Measurements from ENCODE around the gene RNH1.
A peak's percentile ranks its signal among the peaks of the same experiment; 100 is the strongest.

Gene RNH1

DNA sequence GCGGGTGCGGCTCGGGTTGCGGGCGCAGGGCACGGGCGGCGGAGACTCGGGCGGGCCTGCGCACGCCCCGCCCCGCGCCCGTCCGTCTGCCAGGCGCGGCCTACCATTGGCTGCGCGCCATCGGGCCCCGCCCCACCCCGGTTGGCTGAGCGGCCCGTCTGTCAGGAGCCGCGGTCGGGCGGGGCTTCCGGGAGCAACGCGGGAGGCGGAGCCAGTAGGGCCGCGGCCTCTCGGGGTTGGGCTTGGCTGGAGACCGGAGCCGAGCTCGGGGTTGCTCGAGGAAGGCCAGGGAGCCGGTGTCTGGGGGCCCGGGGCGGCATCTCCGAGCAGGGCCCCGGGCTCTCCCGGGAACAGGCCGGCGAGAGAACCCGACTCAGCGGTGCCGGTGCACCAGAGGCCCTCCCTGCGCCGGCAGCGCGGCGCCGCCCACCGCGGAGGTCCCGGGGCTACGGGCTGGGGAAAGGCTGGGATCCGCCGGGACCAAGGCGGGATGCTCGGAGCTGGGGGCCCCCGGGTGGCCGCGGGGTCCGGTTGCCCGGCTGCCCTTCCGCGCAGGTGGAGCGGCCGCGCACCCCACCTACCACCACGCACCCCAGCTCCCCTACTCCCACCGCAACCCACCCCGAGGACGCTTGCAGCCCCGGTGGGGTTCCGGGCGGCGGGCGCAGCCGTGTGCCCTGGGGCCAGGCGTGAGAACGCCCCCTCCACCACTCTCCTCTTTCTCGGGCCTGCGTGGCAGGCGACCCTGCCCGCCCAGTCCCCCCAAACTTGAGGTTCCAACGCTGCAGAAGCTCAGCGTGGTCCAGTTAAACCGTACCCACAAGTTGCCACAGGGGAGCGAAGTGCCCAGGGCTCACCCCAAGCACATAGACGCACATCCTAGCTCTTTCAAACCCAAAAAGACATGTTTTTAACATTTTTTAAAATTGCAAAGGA, 28.7 kb upstream of the RNH1 start, which contains the start of gene HRAS:
HRAS (minus strand) TSS at position 58 of the 936 bp plus-strand sequence.
- Histone ChIP-seq H3K9ac (ENCODE audit: low read depth, low read length) (peak within 1 kb of the TSS; percentile 87), H3K4me3 (ENCODE audit: low read length) (peak within 1 kb of the TSS; percentile 98), H3K4me2 (ENCODE audit: low read length) (peak within 1 kb of the TSS; percentile 96), H3K4me1 (ENCODE audit: control insufficient read depth, insufficient read depth, low read length) (peaks cover 24% of the 10 kb centered on the region), H3K27me3 (ENCODE audit: control insufficient read depth, insufficient read depth, low read length) (no peaks in the 10 kb centered on the region), H3K36me3 (ENCODE audit: insufficient read depth, low read length) (peaks cover 23% of the 10 kb centered on the region), H3K9me3 (replicated peaks; ENCODE audit: low read length) (no peaks in the 10 kb centered on the region)

DNA sequence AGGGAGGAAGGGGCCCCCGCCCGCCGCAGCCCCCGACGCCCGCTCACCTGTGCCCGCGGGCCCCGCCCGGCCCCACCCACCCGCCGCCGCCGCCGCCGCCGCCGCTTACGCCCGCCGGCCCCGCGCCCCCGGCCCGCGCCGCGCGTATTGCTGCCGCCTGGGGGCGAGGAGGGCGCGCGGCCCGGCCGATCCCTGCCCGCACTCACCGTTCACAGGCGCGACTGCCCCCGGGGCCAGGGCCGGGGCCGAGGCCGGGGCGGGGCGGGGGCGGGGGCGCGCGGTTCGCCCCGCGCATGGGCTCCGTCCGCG, 28.1 kb upstream of the RNH1 start:
- Histone ChIP-seq H3K4me2 (ENCODE audit: low read length) (peak overlapping the region; percentile 87), H3K9ac (ENCODE audit: low read depth, low read length) (peak overlapping the region; percentile 87), H3K27me3 (ENCODE audit: control insufficient read depth, insufficient read depth, low read length) (no peaks in the 10 kb centered on the region), H3K4me1 (ENCODE audit: control insufficient read depth, insufficient read depth, low read length) (peaks cover 24% of the 10 kb centered on the region), H3K4me3 (ENCODE audit: low read length) (peak overlapping the region; percentile 98), H3K36me3 (ENCODE audit: insufficient read depth, low read length) (peaks cover 23% of the 10 kb centered on the region), H3K9me3 (replicated peaks; ENCODE audit: low read length) (no peaks in the 10 kb centered on the region)

DNA sequence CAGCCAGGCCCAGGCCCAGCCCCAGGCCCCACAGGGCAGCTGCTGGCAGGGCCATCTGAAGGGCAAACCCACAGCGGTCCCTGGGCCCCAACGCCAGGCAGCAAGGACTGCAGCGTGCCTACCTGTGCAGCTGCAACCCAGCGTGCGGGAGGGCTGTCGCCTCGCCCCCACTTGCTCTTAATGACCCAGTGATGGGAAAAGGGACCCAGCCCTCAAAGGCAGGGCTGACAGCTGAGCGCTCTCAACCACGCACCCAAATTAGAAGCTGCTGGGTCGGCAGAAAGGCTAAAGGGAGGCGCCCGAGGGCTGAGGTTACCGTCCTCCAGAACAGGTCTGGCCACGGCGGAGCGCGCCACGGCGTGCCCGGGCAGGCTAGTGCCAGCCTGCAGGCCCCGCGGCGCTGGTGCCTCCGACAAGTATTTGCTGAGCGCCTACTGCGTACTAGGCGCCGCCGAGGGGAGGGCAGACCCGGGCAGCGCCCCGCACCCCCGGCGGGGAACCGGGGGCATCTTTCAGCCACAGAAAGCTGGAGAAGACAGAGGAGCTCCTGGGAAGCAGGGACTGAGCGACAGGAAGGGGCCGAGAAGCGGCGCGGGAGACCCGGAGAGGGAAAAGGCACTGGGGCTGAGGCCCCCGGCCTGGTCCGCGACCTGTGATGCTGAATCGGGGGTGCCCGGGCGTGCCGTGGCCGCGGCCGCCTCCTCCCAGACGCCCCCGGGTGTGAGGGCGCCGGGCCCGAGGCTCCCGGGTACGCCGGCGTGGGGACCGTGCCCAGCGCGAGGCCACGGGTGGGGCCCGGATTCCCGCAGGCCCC, 27.6 kb upstream of the RNH1 start:
- peak overlapping the region; percentile 87 for H3K9ac ChIP-seq (ENCODE audit: low read depth, low read length)

DNA sequence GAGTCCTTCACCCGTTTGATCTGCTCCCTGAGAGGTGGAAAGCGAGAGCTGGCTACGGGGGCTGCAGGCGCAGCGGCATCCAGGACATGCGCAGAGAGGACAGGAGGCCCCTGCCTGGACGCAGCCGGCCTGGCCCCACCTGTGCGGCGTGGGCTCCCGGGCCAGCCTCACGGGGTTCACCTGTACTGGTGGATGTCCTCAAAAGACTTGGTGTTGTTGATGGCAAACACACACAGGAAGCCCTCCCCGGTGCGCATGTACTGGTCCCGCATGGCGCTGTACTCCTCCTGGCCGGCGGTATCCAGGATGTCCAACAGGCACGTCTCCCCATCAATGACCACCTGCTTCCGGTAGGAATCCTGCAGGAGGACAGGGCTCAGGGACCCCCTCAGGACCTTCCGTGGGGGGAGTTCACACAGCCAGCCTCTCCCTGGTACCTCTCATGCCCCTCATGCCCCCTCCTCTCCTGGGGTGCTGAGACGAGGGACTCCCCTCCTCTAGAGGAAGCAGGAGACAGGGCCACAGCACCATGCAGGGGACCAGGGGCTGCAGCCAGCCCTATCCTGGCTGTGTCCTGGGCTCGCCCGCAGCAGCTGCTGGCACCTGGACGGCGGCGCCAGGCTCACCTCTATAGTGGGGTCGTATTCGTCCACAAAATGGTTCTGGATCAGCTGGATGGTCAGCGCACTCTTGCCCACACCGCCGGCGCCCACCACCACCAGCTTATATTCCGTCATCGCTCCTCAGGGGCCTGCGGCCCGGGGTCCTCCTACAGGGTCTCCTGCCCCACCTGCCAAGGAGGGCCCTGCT, 26.7 kb upstream of the RNH1 start:
- Histone ChIP-seq H3K27me3 (ENCODE audit: control insufficient read depth, insufficient read depth, low read length) (no peaks in the 10 kb centered on the region), H3K4me1 (ENCODE audit: control insufficient read depth, insufficient read depth, low read length) (peaks cover 28% of the 10 kb centered on the region), H3K9me3 (replicated peaks; ENCODE audit: low read length) (no peaks in the 10 kb centered on the region), H3K9ac (ENCODE audit: low read depth, low read length) (peak overlapping the region; percentile 87), H3K4me2 (ENCODE audit: low read length) (peak overlapping the region; percentile 87), H3K36me3 (ENCODE audit: insufficient read depth, low read length) (peaks cover 23% of the 10 kb centered on the region), H3K4me3 (ENCODE audit: low read length) (peak overlapping the region; percentile 98)

More for the DNA sequence above, 27.6 kb upstream of the RNH1 start:
- H3K9me3 ChIP-seq (replicated peaks; ENCODE audit: low read length) = no peaks in the 10 kb centered on the region
- peak overlapping the region; percentile 87 for H3K4me2 ChIP-seq (ENCODE audit: low read length)
- H3K27me3 ChIP-seq (ENCODE audit: control insufficient read depth, insufficient read depth, low read length) = no peaks in the 10 kb centered on the region
- peaks cover 23% of the 10 kb centered on the region for H3K36me3 ChIP-seq (ENCODE audit: insufficient read depth, low read length)
- H3K4me3 ChIP-seq (ENCODE audit: low read length) = peak overlapping the region; percentile 98
- peaks cover 24% of the 10 kb centered on the region for H3K4me1 ChIP-seq (ENCODE audit: control insufficient read depth, insufficient read depth, low read length)

DNA sequence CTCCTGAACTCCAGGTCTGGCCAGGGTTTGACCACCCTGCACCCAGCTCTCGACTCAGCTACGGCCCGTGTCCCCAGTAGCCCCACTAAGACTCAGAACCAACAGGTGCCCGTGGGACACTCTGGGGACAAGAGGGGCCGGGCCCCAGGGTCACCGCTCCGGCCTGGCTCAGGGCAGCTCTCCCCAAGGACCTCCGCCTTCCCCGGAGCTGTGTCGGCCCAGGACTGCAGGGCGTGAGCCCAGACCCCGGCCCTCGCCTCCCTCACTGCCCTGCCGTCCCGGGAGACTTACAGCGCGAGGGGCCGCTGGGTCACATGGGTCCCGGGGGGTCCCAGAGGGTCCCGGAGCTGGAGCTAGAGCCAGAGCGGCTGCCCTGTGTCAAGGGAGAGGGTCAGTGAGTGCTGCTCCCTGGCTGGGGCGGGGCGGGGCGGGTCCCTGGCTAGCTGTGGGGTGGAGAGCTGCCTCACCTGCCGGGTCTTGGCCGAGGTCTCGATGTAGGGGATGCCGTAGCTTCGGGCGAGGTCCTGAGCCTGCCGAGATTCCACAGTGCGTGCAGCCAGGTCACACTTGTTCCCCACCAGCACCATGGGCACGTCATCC, 26.0 kb upstream of the RNH1 start:
- H3K36me3 ChIP-seq (ENCODE audit: insufficient read depth, low read length) = peaks cover 23% of the 10 kb centered on the region

DNA sequence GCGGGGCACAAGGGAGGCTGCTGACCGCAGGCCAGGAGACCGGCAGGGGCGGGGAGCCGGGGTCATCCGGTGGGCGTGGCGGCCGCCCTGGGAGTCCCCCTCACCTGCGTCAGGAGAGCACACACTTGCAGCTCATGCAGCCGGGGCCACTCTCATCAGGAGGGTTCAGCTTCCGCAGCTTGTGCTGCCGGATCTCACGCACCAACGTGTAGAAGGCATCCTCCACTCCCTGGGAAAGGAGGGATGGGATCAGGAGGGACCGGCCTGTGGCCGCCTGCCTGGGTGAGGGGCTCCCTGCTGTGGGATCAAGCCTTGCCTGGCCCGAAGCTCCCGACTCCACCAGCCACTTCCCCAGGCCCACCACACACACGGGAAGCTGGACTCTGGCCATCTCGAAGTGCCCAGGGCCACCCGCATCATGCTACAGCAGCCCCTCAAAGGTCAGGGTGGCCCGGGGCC, 25.5 kb upstream of the RNH1 start:
- Histone ChIP-seq H3K27me3 (ENCODE audit: control insufficient read depth, insufficient read depth, low read length) (no peaks in the 10 kb centered on the region), H3K4me1 (ENCODE audit: control insufficient read depth, insufficient read depth, low read length) (peaks cover 30% of the 10 kb centered on the region), H3K4me2 (ENCODE audit: low read length) (no peak overlapping the region), H3K9me3 (replicated peaks; ENCODE audit: low read length) (no peaks in the 10 kb centered on the region), H3K9ac (ENCODE audit: low read depth, low read length) (no peak overlapping the region), H3K36me3 (ENCODE audit: insufficient read depth, low read length) (peaks cover 23% of the 10 kb centered on the region), H3K4me3 (ENCODE audit: low read length) (no peak overlapping the region)

More for the DNA sequence above, 26.0 kb upstream of the RNH1 start:
- peaks cover 31% of the 10 kb centered on the region for H3K4me1 ChIP-seq (ENCODE audit: control insufficient read depth, insufficient read depth, low read length)
- H3K4me3 ChIP-seq (ENCODE audit: low read length) = no peak overlapping the region
- H3K9me3 ChIP-seq (replicated peaks; ENCODE audit: low read length) = no peaks in the 10 kb centered on the region
- no peak overlapping the region for H3K9ac ChIP-seq (ENCODE audit: low read depth, low read length)
- no peak overlapping the region for H3K4me2 ChIP-seq (ENCODE audit: low read length)
- no peaks in the 10 kb centered on the region for H3K27me3 ChIP-seq (ENCODE audit: control insufficient read depth, insufficient read depth, low read length)

DNA sequence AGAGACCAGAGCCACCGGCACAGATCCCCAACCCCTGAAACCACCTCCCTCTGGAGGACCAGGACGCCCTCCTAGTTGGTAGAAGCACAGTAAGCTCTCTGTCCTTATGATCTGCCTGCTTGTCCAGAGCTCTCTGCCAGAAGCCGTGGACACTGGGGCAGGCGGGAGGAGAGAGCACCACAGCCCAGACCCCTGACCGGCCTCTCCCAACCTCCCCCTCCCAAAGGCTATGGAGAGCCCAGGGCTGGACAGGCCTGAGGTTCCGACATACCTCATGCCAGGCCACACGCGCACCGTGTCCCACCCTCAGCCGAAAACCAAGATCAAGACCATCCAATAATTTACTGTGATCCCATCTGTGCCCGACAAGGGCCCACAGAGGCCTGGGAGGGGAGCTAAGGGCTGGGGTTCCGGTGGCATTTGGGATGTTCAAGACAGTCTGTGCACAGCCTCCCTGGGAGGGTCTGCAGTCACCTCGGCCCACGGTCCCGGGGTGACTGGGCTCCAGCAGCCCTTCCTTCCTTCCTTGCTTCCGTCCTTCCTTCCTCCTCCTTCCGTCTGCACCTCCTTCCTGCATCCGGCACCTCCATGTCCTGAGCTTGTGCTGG, 25.0 kb upstream of the RNH1 start:
- H3K4me3 ChIP-seq (ENCODE audit: low read length) = no peak overlapping the region
- H3K4me1 ChIP-seq (ENCODE audit: control insufficient read depth, insufficient read depth, low read length) = peaks cover 24% of the 10 kb centered on the region
- H3K9ac ChIP-seq (ENCODE audit: low read depth, low read length) = no peak overlapping the region
- H3K4me2 ChIP-seq (ENCODE audit: low read length) = no peak overlapping the region
- H3K27me3 ChIP-seq (ENCODE audit: control insufficient read depth, insufficient read depth, low read length) = no peaks in the 10 kb centered on the region
- H3K36me3 ChIP-seq (ENCODE audit: insufficient read depth, low read length) = peaks cover 23% of the 10 kb centered on the region
- no peaks in the 10 kb centered on the region for H3K9me3 ChIP-seq (replicated peaks; ENCODE audit: low read length)

DNA sequence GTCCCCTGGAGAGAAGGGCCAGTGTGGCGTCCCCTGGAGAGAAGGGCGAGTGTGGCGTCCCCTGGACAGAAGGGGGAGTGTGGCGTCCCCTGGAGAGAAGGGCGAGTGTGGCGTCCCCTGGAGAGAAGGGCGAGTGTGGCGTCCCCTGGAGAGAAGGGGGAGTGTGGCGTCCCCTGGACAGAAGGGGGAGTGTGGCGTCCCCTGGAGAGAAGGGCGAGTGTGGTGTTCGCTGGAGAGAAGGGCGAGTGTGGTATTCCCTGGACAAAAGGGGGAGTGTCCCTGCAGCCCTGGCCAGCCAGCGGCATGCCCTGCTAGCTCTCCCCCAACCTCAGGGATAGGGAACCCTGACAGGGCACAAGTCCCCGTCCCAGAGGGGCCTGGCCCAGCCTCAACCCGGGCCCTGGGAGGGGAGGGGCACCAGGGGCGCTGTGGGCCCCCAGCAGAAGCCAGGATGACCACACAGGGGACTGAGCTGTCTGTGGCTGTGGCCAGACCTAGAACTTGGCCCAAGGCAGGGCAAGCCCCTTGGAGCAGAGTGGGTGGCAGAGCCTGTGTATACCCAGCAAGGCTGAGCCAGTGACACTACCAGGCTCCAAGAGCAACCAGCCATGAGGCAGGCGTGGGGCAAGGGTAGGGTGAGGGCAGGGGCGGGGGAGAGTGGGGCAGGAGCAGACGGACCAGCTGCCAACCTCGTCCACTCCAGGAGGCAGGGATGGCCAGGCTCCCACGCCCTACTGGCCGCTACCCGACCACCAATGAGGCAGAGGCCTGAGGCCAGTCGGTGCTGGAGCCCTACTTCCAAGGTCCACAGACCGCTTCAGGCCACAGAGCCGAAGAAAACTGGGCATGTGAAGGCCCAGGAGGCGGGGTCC, 24.2 kb upstream of the RNH1 start:
- Histone ChIP-seq H3K4me3 (ENCODE audit: low read length) (no peak overlapping the region), H3K4me1 (ENCODE audit: control insufficient read depth, insufficient read depth, low read length) (peaks cover 18% of the 10 kb centered on the region), H3K4me2 (ENCODE audit: low read length) (no peak overlapping the region), H3K9me3 (replicated peaks; ENCODE audit: low read length) (no peaks in the 10 kb centered on the region), H3K27me3 (ENCODE audit: control insufficient read depth, insufficient read depth, low read length) (no peaks in the 10 kb centered on the region), H3K36me3 (ENCODE audit: insufficient read depth, low read length) (peaks cover 23% of the 10 kb centered on the region), H3K9ac (ENCODE audit: low read depth, low read length) (no peak overlapping the region)

DNA sequence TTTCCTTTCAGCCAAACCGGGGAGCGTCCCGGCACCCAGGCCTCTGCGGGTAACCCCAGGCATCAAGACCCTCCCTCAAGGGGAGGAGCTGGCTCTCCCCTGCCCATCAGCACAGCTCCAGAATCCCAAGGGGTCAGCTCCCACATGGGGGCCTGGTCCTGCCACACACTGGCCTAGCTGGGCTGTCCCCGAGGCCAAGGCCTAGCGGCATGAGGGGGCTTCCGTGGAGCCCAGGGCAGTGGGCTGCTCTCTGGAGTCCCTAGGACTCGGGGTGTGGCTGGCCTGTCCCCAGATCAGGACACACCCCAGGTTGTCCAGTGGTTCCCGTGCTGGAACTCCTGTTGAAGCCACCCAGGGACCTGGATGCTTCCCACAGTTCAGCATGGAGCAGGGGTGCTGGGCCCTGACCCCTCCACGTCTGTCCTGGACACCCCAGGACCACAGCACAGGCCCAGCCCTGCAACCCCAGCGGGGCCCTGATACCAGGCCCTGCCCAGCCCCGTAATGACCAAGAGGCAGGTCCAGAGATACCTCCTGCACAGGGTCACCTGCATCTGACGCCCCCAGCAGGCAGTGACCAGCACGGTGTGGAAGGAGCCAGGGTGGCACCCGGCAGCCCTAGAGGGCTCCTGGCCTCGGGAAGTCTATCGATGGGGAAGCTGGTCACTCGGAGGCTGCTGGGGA, 22.8 kb upstream of the RNH1 start:
- no peak overlapping the region for H3K4me3 ChIP-seq (ENCODE audit: low read length)

More for the DNA sequence above, 22.8 kb upstream of the RNH1 start:
- Histone ChIP-seq H3K9ac (ENCODE audit: low read depth, low read length) (no peak overlapping the region), H3K4me2 (ENCODE audit: low read length) (no peak overlapping the region), H3K27me3 (ENCODE audit: control insufficient read depth, insufficient read depth, low read length) (no peaks in the 10 kb centered on the region), H3K4me1 (ENCODE audit: control insufficient read depth, insufficient read depth, low read length) (peaks cover 14% of the 10 kb centered on the region), H3K36me3 (ENCODE audit: insufficient read depth, low read length) (peaks cover 23% of the 10 kb centered on the region), H3K9me3 (replicated peaks; ENCODE audit: low read length) (no peaks in the 10 kb centered on the region)

Data from skeletal muscle satellite cell (primary cell).